MCF 10A (cell line): ENCODE measurements around the gene GMDS. TPM values are rescaled to one million over a fixed set of nuclear protein-coding genes. Genes with fewer than 3 reads are reported as not detected.

ENCODE experiments used
- BruUV-seq: library from RNA; stranded (reverse); fragments of 400-500 nt; replicated peaks from 2 replicates; lab custom pipeline; 2021; lab: Mats Ljungman, UMichigan
- CTCF ChIA-PET: fragments of 300-600 bp; sonication (Branson Sonifier 250); formaldehyde crosslinking; extraction: SDS; loops from one replicate; lab custom pipeline; 2021; ENCODE audit warnings: antibody characterized with exemption, inconsistent platforms; lab: Yijun Ruan, JAX
- POLR2A ChIA-PET: fragments of 300-600, 350-650 bp; sonication (Branson Sonifier 250); formaldehyde crosslinking; extraction: SDS; loops from one replicate; lab custom pipeline; 2020; ENCODE audit warnings: antibody characterized with exemption, inconsistent platforms; lab: Yijun Ruan, JAX
- DNase-seq: peaks from one replicate; pipeline ENCODE4 v3.0.0-alpha.2; 2018; ENCODE audit not compliant: unreplicated experiment
- H3K27ac Mint-ChIP-seq: one replicate; pipeline ENCODE4 v1.8.0; 2022; ENCODE audit warnings: mild to moderate bottlenecking, low read depth, mixed read lengths; ENCODE audit not compliant: unreplicated experiment
- H3K27me3 Mint-ChIP-seq: one replicate; pipeline ENCODE4 v1.8.0; 2022; ENCODE audit warnings: mixed read lengths; ENCODE audit not compliant: insufficient read depth, unreplicated experiment
- H3K36me3 Mint-ChIP-seq: one replicate; pipeline ENCODE4 v1.8.0; 2022; ENCODE audit warnings: mild to moderate bottlenecking, moderate library complexity, mixed read lengths; ENCODE audit not compliant: insufficient read depth, unreplicated experiment
- H3K4me1 Mint-ChIP-seq: one replicate; pipeline ENCODE4 v1.8.0; 2022; ENCODE audit warnings: mixed read lengths; ENCODE audit not compliant: insufficient read depth, unreplicated experiment
- H3K4me3 Mint-ChIP-seq: one replicate; pipeline ENCODE4 v1.8.0; 2022; ENCODE audit warnings: mild to moderate bottlenecking, moderate library complexity, mixed read lengths; ENCODE audit not compliant: unreplicated experiment
- H3K9me3 Mint-ChIP-seq: one replicate; pipeline ENCODE4 v1.8.0; 2022; ENCODE audit warnings: mixed read lengths; ENCODE audit not compliant: unreplicated experiment
- intact Hi-C: fragments of 100-400 bp; cut with micrococcal nuclease; formaldehyde crosslinking; loops from 2 replicates; pipeline ENCODE4 v1.14.1; 2022
- total RNA-seq: library from RNA; stranded (reverse); gene quantifications from 2 replicates; pipeline ENCODE4 v1.2.3, GENCODE V29; 2022
- TF ChIP-seq, protein P1 (sequence below): fragments of 200-600 bp; IDR thresholded peaks from one replicate; pipeline ENCODE4 v1.8.0; 2022; ENCODE audit warnings: antibody characterized with exemption, mild to moderate bottlenecking; ENCODE audit not compliant: unreplicated experiment

GMDS gene
- total RNA-seq, 1 experiment from 2014 or later, result 24.9 TPM

DNA sequence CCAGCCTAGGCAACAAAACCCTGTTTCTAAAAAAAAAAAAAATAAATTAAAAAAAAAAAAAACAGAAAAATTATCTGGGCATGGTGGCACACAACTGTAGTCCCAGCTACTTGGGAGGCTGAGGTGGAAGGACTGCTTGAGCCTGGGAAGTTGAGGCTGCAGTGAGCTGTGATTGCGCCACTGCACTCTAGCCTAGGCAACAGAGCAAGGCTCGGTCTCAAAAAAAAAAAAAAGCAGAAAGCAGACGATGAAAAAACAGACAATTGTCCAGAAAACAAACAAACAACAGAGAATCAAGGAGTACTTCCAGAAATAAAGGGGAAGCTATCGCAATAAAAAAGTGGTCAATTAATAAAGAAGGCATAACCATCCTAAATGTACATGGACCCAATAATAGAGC lies 229.4 kb downstream of the GMDS start:
- Mint-ChIP-seq H3K27ac (no peak overlapping the region), H3K36me3 (no peaks in the 10 kb centered on the region), H3K27me3 (no peaks in the 10 kb centered on the region), H3K4me1 (peaks cover 6% of the 10 kb centered on the region), H3K4me3 (no peak overlapping the region), H3K9me3 (peaks cover 27% of the 10 kb centered on the region)
- intact Hi-C loops, result no loop called here
- CTCF ChIA-PET, result no interaction called here
- TF ChIP-seq, protein P1, sequence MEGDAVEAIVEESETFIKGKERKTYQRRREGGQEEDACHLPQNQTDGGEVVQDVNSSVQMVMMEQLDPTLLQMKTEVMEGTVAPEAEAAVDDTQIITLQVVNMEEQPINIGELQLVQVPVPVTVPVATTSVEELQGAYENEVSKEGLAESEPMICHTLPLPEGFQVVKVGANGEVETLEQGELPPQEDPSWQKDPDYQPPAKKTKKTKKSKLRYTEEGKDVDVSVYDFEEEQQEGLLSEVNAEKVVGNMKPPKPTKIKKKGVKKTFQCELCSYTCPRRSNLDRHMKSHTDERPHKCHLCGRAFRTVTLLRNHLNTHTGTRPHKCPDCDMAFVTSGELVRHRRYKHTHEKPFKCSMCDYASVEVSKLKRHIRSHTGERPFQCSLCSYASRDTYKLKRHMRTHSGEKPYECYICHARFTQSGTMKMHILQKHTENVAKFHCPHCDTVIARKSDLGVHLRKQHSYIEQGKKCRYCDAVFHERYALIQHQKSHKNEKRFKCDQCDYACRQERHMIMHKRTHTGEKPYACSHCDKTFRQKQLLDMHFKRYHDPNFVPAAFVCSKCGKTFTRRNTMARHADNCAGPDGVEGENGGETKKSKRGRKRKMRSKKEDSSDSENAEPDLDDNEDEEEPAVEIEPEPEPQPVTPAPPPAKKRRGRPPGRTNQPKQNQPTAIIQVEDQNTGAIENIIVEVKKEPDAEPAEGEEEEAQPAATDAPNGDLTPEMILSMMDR, result no peak
- BruUV-seq, result no TSS peak
- POLR2A ChIA-PET, result no interaction called here
- no peak for DNase-seq

DNA sequence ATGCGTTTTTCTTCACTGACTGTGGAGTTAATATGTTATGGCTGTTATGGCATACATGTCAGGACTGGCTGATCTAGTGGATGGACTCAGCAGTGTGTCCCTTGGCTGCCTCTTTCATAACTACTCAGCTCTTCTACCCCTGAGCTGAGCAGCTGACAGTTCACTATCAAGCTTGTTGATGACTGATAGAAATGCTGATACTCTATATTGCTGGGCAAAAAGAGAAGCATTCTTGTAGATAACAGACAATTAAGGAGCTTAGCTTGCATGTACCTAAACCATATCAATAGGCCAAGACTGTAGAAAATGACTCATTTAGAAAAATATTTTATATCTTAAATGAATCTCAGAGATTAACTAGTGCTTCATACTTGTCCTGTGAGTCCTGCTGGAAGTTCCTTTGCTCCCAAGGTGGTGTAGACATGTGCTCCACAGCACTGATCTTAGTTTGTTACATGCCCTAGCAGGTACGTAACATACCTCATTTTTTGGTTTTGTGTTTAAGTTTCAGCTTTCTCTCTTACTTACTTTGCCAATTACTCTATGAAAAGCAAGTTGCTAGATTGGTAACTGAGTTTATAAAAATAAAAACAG lies 236.9 kb downstream of the GMDS start:
- ChIA-PET POLR2A (interaction anchor here (0.8 kb wide), 1 partner anchor 13 kb away, joined by 3 read pairs; no protein-coding TSS in a partner anchor), CTCF (interaction anchor here (0.6 kb wide), 1 partner anchor 38 kb away, joined by 3 read pairs; no protein-coding TSS in a partner anchor)
- DNase-seq, result no peak
- Mint-ChIP-seq H3K4me3 (no peak overlapping the region), H3K4me1 (peaks cover 5% of the 10 kb centered on the region), H3K27ac (no peak overlapping the region), H3K27me3 (no peaks in the 10 kb centered on the region), H3K9me3 (peaks cover 3% of the 10 kb centered on the region), H3K36me3 (no peaks in the 10 kb centered on the region)
- no TSS peak for BruUV-seq
- intact Hi-C loops, result no loop called here
- TF ChIP-seq, protein P1, result no peak

DNA sequence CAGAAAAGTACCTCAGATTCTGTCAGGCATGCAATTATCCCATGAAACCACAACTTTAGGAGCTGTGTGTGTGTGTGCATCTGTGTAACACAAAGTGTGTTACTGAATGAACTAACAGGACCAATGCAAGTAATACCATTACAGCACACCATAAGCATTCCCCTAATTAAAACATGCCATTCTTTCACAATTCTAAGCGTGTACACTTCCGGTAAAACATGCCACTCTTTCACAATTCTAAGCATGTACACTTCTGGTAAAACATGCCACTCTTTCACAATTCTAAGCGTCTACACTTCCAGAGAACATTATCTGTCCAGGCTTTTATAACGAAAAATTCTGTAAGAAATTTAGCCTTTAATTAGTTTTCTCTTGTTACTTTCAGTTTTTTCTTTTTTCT lies 238.2 kb downstream of the GMDS start:
- H3K4me1 Mint-ChIP-seq, result peaks cover 5% of the 10 kb centered on the region
- no peaks in the 10 kb centered on the region for H3K9me3 Mint-ChIP-seq
- H3K27me3 Mint-ChIP-seq, result no peaks in the 10 kb centered on the region
- H3K36me3 Mint-ChIP-seq, result no peaks in the 10 kb centered on the region
- no peak for DNase-seq
- ChIA-PET POLR2A (interaction anchor here (2.6 kb wide), 1 partner anchor 15 kb away, joined by 13 read pairs; no protein-coding TSS in a partner anchor), CTCF (no interaction called here)
- no TSS peak for BruUV-seq
- no peak overlapping the region for H3K27ac Mint-ChIP-seq
- TF ChIP-seq, protein P1, result no peak
- H3K4me3 Mint-ChIP-seq, result no peak overlapping the region
- intact Hi-C loops, result no loop called here

- CTCF ChIA-PET, result interaction anchor here (0.8 to 1.2 kb wide), 2 partner anchors 20 to 100 kb away, joined by 3 to 4 read pairs; no protein-coding TSS in a partner anchor
- no peaks in the 10 kb centered on the region for H3K36me3 Mint-ChIP-seq
Measured at GRCh38 chr6:2004888-2005287, 240.5 kb downstream of the GMDS start.

More at GRCh38 chr6:2004888-2005287, 240.5 kb downstream of the GMDS start:
- Mint-ChIP-seq H3K4me3 (no peak overlapping the region), H3K27ac (no peak overlapping the region), H3K27me3 (no peaks in the 10 kb centered on the region), H3K4me1 (peaks cover 5% of the 10 kb centered on the region), H3K9me3 (no peaks in the 10 kb centered on the region)
- intact Hi-C loops, result no loop called here
- POLR2A ChIA-PET, result interaction anchor here (0.7 to 2.6 kb wide), 2 partner anchors 17 to 338 kb away, joined by 3 to 13 read pairs; no protein-coding TSS in a partner anchor
- TF ChIP-seq, protein P1, result no peak
- DNase-seq, result no peak
- no TSS peak for BruUV-seq
